ENCODE results near the gene GDPD5.

The GDPD5 gene

DNA sequence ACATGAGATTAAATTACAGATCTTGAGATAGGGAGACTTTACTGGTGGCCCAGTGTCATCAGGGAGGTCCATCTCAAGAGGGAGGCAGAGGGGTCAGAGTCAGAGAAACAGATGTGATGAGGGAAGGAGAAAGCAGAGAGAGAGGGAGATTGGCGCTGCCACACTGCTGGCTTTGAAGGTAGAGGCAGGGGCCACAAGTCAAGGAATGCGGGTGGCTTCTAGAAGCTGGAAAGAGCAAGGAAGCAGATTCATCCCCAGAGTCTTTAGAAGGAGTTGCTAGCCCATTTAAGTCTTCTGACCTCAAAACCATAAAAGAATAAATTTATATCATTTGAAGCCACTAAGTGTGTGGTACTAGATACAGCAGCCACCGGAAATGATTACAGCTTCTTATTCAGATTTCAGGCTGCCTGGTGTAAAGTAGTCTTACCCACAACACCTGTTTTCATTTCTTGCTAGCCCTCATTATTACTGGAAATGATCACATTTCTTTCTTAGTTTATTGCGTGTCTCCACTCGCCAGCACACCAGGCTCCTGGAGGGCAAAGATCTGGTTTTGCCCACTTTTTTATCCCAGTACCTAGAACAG, 23.7 kb upstream of the GDPD5 start:
- TF ChIP-seq, protein P1, sequence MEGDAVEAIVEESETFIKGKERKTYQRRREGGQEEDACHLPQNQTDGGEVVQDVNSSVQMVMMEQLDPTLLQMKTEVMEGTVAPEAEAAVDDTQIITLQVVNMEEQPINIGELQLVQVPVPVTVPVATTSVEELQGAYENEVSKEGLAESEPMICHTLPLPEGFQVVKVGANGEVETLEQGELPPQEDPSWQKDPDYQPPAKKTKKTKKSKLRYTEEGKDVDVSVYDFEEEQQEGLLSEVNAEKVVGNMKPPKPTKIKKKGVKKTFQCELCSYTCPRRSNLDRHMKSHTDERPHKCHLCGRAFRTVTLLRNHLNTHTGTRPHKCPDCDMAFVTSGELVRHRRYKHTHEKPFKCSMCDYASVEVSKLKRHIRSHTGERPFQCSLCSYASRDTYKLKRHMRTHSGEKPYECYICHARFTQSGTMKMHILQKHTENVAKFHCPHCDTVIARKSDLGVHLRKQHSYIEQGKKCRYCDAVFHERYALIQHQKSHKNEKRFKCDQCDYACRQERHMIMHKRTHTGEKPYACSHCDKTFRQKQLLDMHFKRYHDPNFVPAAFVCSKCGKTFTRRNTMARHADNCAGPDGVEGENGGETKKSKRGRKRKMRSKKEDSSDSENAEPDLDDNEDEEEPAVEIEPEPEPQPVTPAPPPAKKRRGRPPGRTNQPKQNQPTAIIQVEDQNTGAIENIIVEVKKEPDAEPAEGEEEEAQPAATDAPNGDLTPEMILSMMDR (IDR thresholded peaks at IDR 0.05; ENCODE audit: control insufficient read depth, extremely low read depth, insufficient read depth) = no peak
- H3K4me3 ChIP-seq (ENCODE audit: low read depth, low read length) = no peak overlapping the region
- no peak for DNase-seq (ENCODE audit: low read depth)

DNA sequence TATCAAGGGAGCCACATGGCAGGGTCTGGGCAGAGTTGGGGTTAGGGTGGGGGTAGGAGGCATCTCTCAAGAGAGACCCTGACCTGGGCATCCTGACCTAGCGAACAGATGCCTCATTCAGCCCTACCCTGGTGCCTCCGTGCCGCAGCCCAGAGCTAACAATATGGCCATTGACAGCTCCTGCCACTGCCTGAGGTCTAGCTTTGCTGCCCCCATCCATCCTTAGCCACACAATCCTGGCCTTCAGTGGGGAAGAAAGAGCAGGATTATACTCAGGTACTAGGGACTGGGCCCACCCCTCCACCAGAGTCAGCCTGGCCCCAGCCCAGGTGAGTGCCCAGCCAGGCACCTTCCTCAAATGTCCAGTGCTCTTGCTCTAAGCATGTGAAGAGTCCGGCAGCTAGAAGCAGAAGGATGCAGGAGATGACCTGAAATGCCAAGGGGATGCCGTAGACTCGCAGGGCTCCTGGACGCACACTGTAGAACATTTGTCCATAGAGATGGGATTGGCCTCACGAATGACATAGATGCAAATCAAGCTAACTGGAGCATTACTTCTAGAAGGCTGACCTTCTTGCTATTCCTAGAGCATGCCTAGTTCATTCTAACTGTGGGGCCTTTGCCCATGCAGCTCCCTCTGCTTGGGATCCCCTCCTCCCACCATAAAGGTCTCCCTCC, 23.0 kb upstream of the GDPD5 start:
- TF ChIP-seq, protein P1 (IDR thresholded peaks at IDR 0.05; ENCODE audit: control insufficient read depth, extremely low read depth, insufficient read depth) = no peak
- H3K4me3 ChIP-seq (ENCODE audit: low read depth, low read length) = no peak overlapping the region
- DNase-seq (ENCODE audit: low read depth) = no peak

DNA sequence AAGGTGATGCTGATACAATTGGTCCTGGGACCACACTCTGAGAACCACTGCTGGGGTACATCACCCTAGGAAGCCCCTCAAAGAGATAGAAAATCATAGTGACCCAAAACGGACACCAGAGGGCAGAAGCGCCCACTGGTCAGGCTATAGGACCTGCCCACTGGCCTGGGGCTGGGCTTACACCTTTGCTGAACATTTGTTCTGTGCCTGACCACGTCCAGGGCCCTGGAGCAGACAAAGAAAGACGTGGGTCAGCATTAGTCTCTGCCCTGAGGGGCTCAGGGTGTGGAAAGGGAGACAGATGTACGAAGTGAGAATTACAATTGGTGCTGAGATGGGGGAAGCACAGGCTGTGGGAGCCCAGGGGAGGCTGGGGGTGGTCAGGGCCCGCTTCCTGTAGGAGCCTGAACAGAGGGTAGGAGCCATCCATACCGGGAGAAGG, 21.9 kb upstream of the GDPD5 start:
- TF ChIP-seq, protein P1 (IDR thresholded peaks at IDR 0.05; ENCODE audit: control insufficient read depth, extremely low read depth, insufficient read depth) = peak; percentile 74
- no peak overlapping the region for H3K4me3 ChIP-seq (ENCODE audit: low read depth, low read length)
- peak; percentile 6 for DNase-seq (ENCODE audit: low read depth)

DNA sequence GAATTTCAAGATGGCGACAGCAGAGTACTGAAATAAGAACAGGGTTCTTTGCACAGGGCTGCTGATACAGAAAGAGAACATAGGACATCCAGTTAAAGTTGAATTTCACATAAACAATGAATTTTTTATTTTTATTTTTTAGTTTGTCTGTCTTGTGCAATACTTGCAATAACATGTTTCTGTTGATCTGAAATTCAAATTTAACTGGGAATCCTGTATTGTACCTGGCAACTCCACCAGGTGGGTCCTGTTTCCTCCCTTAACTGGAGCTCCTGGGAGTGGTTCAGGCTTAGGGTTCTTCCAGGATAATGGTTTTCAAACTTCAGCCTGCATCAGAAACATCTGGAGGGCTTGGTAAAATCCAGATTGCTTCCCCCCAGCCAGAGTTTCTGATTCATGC, 21.4 kb upstream of the GDPD5 start:
- DNase-seq (ENCODE audit: low read depth) = no peak
- H3K4me3 ChIP-seq (ENCODE audit: low read depth, low read length) = no peak overlapping the region
- TF ChIP-seq, protein P1 (IDR thresholded peaks at IDR 0.05; ENCODE audit: control insufficient read depth, extremely low read depth, insufficient read depth) = no peak

DNA sequence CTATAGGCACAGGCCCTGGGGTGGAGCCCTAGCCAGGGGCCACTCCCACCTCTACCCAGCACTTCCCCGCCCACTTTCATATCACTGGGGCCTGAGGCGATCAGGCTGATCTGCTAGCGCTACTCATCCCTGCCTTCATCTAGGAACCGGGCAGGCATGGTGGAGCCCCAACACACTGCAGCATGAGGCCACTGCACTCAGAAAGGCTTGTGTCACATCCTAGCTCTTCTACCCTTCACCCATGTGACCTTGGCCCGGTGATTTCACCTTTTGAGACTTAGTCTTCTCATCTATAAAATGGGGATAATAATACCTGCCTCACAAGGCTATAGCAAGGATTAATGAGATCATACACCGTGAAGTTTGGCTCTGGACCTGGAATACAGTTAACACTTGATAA, 18.1 kb upstream of the GDPD5 start:
- TF ChIP-seq, protein P1 (IDR thresholded peaks at IDR 0.05; ENCODE audit: control insufficient read depth, extremely low read depth, insufficient read depth) = no peak
- H3K4me3 ChIP-seq (ENCODE audit: low read depth, low read length) = no peak overlapping the region
- no peak for DNase-seq (ENCODE audit: low read depth)

DNA sequence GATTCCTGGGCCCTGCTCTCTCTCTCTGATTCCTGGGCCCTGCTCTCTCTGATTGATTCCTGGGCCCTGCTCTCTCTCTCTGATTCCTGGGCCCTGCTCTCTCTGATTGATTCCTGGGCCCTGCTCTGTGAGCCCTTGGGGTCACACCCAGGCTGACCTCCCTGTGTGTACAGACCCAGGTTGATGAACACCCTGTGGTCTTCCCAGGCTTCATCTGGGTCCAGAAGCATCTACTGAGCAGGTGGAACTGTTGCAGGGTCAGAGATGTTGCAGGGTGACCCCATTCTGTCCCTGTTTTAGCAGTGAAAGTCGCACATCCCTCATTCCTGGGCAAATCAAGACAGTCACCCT, 16.3 kb upstream of the GDPD5 start:
- TF ChIP-seq, protein P1 (IDR thresholded peaks at IDR 0.05; ENCODE audit: control insufficient read depth, extremely low read depth, insufficient read depth) = no peak
- DNase-seq (ENCODE audit: low read depth) = no peak
- H3K4me3 ChIP-seq (ENCODE audit: low read depth, low read length) = no peak overlapping the region

All from LNCaP clone FGC (cell line).